HCT116 (cell line): ENCODE results near the gene GRM5.

ENCODE experiments used
- EGR1 ChIP-seq: IDR thresholded peaks from 2 replicates; pipeline ENCODE4 v1.6.1; 2012; ENCODE audit warnings: low read depth
- POLR2A ChIP-seq: IDR thresholded peaks from 2 replicates; pipeline ENCODE4 v1.7.0; 2011; ENCODE audit warnings: borderline replicate concordance; ENCODE audit not compliant: insufficient read depth, insufficient read length; ENCODE audit errors: extremely low read depth
- TF ChIP-seq, protein P1 (sequence below), 3 experiments: fragments of 200-600 bp in 1 of 3; sonication (generic) in 1 of 3; IDR thresholded peaks in 2 of 3; conservative IDR thresholded peaks in 1 of 3; 2 replicates each; pipeline ENCODE4 v1.5.1; 2012 to 2017; ENCODE audit warnings: low read depth in 2 of 3, low read length in 2 of 3, antibody characterized with exemption in 1 of 3, borderline replicate concordance in 1 of 3, control low read depth in 1 of 3, mild to moderate bottlenecking in 1 of 3, mixed read lengths in 1 of 3, mixed run types in 1 of 3, moderate library complexity in 1 of 3; ENCODE audit not compliant: insufficient read depth in 1 of 3

DNA sequence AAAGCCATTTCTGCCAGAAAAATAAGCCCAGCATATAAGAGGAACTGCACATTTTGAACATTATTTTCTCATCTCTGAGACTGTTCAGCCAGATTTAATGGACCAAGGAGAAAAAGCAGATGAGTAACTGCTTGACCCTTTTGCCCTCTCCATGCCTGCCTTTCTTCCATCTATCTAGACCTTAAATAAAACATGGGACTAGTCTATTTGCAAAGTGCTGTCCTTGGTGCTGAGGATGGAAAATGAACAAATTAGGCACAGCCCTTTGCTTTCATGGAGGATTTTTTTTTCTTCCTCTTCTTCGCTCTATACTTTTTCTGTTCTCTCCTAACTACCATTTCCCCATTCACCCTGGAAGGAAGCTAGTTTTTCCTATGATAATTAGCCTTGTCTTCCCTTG, 361.3 kb downstream of the GRM5 start:
- TF ChIP-seq EGR1 (no peak), POLR2A (no peak)
- TF ChIP-seq, protein P1, sequence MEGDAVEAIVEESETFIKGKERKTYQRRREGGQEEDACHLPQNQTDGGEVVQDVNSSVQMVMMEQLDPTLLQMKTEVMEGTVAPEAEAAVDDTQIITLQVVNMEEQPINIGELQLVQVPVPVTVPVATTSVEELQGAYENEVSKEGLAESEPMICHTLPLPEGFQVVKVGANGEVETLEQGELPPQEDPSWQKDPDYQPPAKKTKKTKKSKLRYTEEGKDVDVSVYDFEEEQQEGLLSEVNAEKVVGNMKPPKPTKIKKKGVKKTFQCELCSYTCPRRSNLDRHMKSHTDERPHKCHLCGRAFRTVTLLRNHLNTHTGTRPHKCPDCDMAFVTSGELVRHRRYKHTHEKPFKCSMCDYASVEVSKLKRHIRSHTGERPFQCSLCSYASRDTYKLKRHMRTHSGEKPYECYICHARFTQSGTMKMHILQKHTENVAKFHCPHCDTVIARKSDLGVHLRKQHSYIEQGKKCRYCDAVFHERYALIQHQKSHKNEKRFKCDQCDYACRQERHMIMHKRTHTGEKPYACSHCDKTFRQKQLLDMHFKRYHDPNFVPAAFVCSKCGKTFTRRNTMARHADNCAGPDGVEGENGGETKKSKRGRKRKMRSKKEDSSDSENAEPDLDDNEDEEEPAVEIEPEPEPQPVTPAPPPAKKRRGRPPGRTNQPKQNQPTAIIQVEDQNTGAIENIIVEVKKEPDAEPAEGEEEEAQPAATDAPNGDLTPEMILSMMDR (IDR thresholded peaks at IDR 0.05 in 2 of 3, conservative IDR thresholded peaks at IDR 0.05 in 1 of 3; ENCODE audit: borderline replicate concordance in 1 of 3, insufficient read depth in 1 of 3, low read depth in 2 of 3, low read length in 2 of 3), result no peak
